GM12892 (cell line): Measurements from ENCODE around the gene CLEC3B.

Experiments used
- POLR2A ChIP-seq: IDR thresholded peaks from 2 replicates; pipeline ENCODE4 v1.6.1; 2011; ENCODE audit warnings: low read depth, low read length, control low read depth
- TAF1 ChIP-seq: IDR thresholded peaks from 2 replicates; pipeline ENCODE4 v1.6.1; 2011; ENCODE audit warnings: low read depth, mild to moderate bottlenecking, control low read depth, low read length, borderline replicate concordance

DNA sequence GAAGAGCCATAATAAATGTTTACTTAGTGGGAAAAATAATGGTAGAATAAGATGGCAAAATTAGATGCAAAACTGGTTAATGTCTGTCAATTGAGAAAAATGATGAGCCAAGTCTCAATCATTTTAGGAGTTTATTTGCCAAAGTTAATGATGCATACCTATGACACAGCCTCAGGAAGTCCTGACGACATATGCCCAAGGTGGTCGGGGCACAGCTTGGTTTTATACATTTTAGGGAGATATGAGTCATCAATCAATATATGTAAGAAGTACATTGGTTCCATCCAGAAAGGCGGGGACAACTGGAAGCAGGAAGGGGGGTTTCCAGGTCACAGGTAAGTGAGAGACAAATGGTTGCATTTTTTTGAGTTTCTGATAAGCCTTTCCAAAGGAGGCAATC is 31.5 kb downstream of the CLEC3B start:
- TF ChIP-seq POLR2A (no peak), TAF1 (no peak)
